WTC11 (cell line): ENCODE data around the gene EFNB3. TPM values are rescaled to one million over a fixed set of nuclear protein-coding genes. Genes with fewer than 3 reads are reported as not detected.

ENCODE experiments used
- ATAC-seq: fragments of 200-7000 bp; cut with Tn5 transposase; 2 replicates; pipeline ENCODE4 v1.10.0; 2021; ENCODE audit warnings: mild to moderate bottlenecking, moderate library complexity
- CTCF ChIA-PET: fragments of 300-600 bp; sonication (Branson Sonifier 250); formaldehyde crosslinking; loops from one replicate; lab custom pipeline; 2021; ENCODE audit warnings: antibody characterized with exemption; lab: Charles Lee
- POLR2A ChIA-PET: fragments of 350-600 bp; sonication (Branson Sonifier 250); formaldehyde crosslinking; loops from one replicate; lab custom pipeline; 2021; ENCODE audit warnings: antibody characterized with exemption; lab: Charles Lee
- DNase-seq: peaks from one replicate; pipeline ENCODE4 v3.0.0; 2021; ENCODE audit warnings: low spot score
- H3K27ac Mint-ChIP-seq: 2 replicates; pipeline ENCODE4 v1.8.0; 2021; ENCODE audit warnings: mixed read lengths
- H3K27me3 Mint-ChIP-seq: 2 replicates; pipeline ENCODE4 v1.8.0; 2021; ENCODE audit warnings: low read depth, mild to moderate bottlenecking, moderate library complexity, mixed read lengths
- H3K36me3 Mint-ChIP-seq: 2 replicates; pipeline ENCODE4 v1.8.0; 2021; ENCODE audit warnings: mixed read lengths
- H3K4me1 Mint-ChIP-seq: 2 replicates; pipeline ENCODE4 v1.8.0; 2022; ENCODE audit warnings: mixed read lengths
- H3K4me3 Mint-ChIP-seq: 2 replicates; pipeline ENCODE4 v1.8.0; 2021; ENCODE audit warnings: mild to moderate bottlenecking, moderate library complexity, mixed read lengths
- H3K9me3 Mint-ChIP-seq: 2 replicates; pipeline ENCODE4 v1.8.0; 2021; ENCODE audit warnings: mixed read lengths
- CREB1 ChIP-seq: sonication (generic); formaldehyde crosslinking; IDR thresholded peaks from 2 replicates; pipeline ENCODE4 v1.8.0; 2023; ENCODE audit warnings: mild to moderate bottlenecking, missing genetic modification reagents
- FOXK1 ChIP-seq: sonication (generic); formaldehyde crosslinking; IDR thresholded peaks from 2 replicates; pipeline ENCODE4 v1.8.0; 2022; ENCODE audit warnings: mild to moderate bottlenecking, moderate library complexity, missing genetic modification reagents
- GABPB1 ChIP-seq: sonication (generic); formaldehyde crosslinking; IDR thresholded peaks from 2 replicates; pipeline ENCODE4 v1.8.1; 2023; ENCODE audit warnings: mild to moderate bottlenecking, missing genetic modification reagents
- GTF2I ChIP-seq: fragments of 250-450 bp; sonication (Bioruptor Pico); conservative IDR thresholded peaks from 2 replicates; pipeline ENCODE4 v1.4.0; 2021; ENCODE audit warnings: mild to moderate bottlenecking
- JUN ChIP-seq: sonication (generic); formaldehyde crosslinking; IDR thresholded peaks from 2 replicates; pipeline ENCODE4 v1.8.0; 2023; ENCODE audit warnings: mild to moderate bottlenecking, missing genetic modification reagents
- NFATC4 ChIP-seq: fragments of 250-450 bp; sonication (Bioruptor Pico); IDR thresholded peaks from 2 replicates; pipeline ENCODE4 v1.9.0; 2021; ENCODE audit warnings: mild to moderate bottlenecking
- NFYB ChIP-seq: sonication (generic); formaldehyde crosslinking; conservative IDR thresholded peaks from 2 replicates; pipeline ENCODE4 v1.8.0; 2022; ENCODE audit warnings: low read depth, missing genetic modification reagents
- NR2C2 ChIP-seq: sonication (generic); formaldehyde crosslinking; IDR thresholded peaks from 2 replicates; pipeline ENCODE4 v1.8.0; 2022; ENCODE audit warnings: mild to moderate bottlenecking, missing genetic modification reagents
- RORB ChIP-seq: fragments of 250-450 bp; sonication (Bioruptor Pico); IDR thresholded peaks from 2 replicates; pipeline ENCODE4 v1.9.0; 2021; ENCODE audit warnings: mild to moderate bottlenecking
- TCF7 ChIP-seq: sonication (generic); formaldehyde crosslinking; IDR thresholded peaks from 2 replicates; pipeline ENCODE4 v1.8.0; 2022; ENCODE audit warnings: mild to moderate bottlenecking, low read depth, missing genetic modification reagents, moderate library complexity
- TEAD4 ChIP-seq: sonication (generic); formaldehyde crosslinking; IDR thresholded peaks from 2 replicates; pipeline ENCODE4 v1.8.0; 2022; ENCODE audit warnings: mild to moderate bottlenecking, missing genetic modification reagents
- TP53 ChIP-seq: sonication (generic); formaldehyde crosslinking; IDR thresholded peaks from 2 replicates; pipeline ENCODE4 v1.8.1; 2023; ENCODE audit warnings: mild to moderate bottlenecking, missing genetic modification reagents
- ZNF138 ChIP-seq: sonication (generic); formaldehyde crosslinking; conservative IDR thresholded peaks from 2 replicates; pipeline ENCODE4 v1.8.1; 2022; ENCODE audit warnings: mild to moderate bottlenecking, moderate library complexity, missing genetic modification reagents
- ZNF219 ChIP-seq: sonication (generic); formaldehyde crosslinking; IDR thresholded peaks from 2 replicates; pipeline ENCODE4 v1.8.0; 2023; ENCODE audit warnings: missing genetic modification reagents, mild to moderate bottlenecking, borderline replicate concordance
- ZNF263 ChIP-seq: sonication (generic); formaldehyde crosslinking; IDR thresholded peaks from 2 replicates; pipeline ENCODE4 v1.8.1; 2022; ENCODE audit warnings: low read depth, mild to moderate bottlenecking, moderate library complexity, missing genetic modification reagents
- ZNF317 ChIP-seq: sonication (generic); formaldehyde crosslinking; IDR thresholded peaks from 2 replicates; pipeline ENCODE4 v1.8.1; 2023; ENCODE audit warnings: low read depth, mild to moderate bottlenecking, moderate library complexity, missing genetic modification reagents, borderline replicate concordance
- ZNF423 ChIP-seq: fragments of 250-450 bp; sonication (Bioruptor Pico); IDR thresholded peaks from 2 replicates; pipeline ENCODE4 v2.1.2; 2022; ENCODE audit warnings: mild to moderate bottlenecking, moderate library complexity
- total RNA-seq: library from RNA; stranded (reverse); gene quantifications from 3 replicates; pipeline ENCODE4 v1.2.3, GENCODE V29; 2021
- TF ChIP-seq, protein P1 (sequence below): fragments of 250-450 bp; sonication (Bioruptor Pico); IDR thresholded peaks from 2 replicates; pipeline ENCODE4 v1.9.0; 2021; ENCODE audit warnings: mild to moderate bottlenecking
- TF ChIP-seq, protein P2 (sequence below): sonication (generic); formaldehyde crosslinking; IDR thresholded peaks from 2 replicates; pipeline ENCODE4 v1.8.0; 2023; ENCODE audit warnings: missing genetic modification reagents
- TF ChIP-seq, protein P3 (sequence below): sonication (generic); formaldehyde crosslinking; IDR thresholded peaks from 2 replicates; pipeline ENCODE4 v1.8.0; 2022; ENCODE audit warnings: mild to moderate bottlenecking, missing genetic modification reagents
- TF ChIP-seq, protein P4 (sequence below): sonication (generic); formaldehyde crosslinking; IDR thresholded peaks from 2 replicates; pipeline ENCODE4 v1.8.1; 2023; ENCODE audit warnings: mild to moderate bottlenecking, missing genetic modification reagents
- TF ChIP-seq, protein P5 (sequence below): sonication (generic); formaldehyde crosslinking; IDR thresholded peaks from 2 replicates; pipeline ENCODE4 v1.8.1; 2022; ENCODE audit warnings: missing genetic modification reagents, borderline replicate concordance
- TF ChIP-seq, protein P6 (sequence below): sonication (generic); formaldehyde crosslinking; IDR thresholded peaks from 2 replicates; pipeline ENCODE4 v1.8.0; 2022; ENCODE audit warnings: mild to moderate bottlenecking, missing genetic modification reagents

EFNB3 gene
- total RNA-seq, 1 experiment from 2014 or later: 14.7 TPM

DNA sequence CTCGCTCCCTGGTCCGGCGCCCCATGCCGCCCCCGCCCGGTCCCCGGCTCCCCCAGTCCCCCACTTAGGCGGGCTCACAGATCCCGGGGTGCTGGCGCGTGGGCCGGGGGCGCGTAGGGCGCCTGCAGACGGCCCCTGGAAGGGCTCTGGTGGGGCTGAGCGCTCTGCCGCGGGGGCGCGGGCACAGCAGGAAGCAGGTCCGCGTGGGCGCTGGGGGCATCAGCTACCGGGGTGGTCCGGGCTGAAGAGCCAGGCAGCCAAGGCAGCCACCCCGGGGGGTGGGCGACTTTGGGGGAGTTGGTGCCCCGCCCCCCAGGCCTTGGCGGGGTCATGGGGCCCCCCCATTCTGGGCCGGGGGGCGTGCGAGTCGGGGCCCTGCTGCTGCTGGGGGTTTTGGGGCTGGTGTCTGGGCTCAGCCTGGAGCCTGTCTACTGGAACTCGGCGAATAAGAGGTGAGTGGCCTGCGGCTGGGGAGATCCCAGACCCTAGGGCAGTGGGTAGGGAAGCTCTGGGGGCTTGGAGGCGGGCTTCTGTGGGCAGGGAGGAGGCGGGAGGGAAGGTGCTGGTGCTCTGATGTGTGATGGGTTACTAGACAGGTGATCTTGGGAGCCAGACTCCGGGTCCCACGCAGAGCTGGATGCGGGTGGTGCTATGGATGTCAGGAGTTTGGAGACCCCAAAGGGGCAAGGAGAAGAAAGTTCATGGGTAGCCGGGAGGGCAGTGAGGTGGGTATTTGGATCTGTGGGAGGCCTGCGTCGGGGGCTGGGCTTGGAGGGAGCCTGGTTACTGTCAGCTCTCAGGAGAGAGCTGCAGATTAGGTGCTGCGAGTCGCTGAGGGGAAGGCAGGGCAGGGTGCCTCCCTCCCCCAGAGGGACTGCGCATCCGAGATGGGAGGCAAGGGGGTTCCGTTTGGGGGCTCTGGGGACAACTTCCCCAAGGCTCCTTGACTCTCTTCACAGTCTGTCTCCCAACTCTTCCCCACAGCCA is 560 bp downstream of the EFNB3 start (continued):
- TF ChIP-seq, protein P1, sequence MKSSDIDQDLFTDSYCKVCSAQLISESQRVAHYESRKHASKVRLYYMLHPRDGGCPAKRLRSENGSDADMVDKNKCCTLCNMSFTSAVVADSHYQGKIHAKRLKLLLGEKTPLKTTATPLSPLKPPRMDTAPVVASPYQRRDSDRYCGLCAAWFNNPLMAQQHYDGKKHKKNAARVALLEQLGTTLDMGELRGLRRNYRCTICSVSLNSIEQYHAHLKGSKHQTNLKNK: no peak
- TF ChIP-seq NR2C2 (CRISPR knock-in tag): no peak
- TF ChIP-seq NFYB (CRISPR knock-in tag): no peak
- TF ChIP-seq ZNF423 (CRISPR knock-in tag): no peak; the same call in 1 of the 2 replicates
- TF ChIP-seq TEAD4 (CRISPR knock-in tag): no peak
- TF ChIP-seq, protein P2, sequence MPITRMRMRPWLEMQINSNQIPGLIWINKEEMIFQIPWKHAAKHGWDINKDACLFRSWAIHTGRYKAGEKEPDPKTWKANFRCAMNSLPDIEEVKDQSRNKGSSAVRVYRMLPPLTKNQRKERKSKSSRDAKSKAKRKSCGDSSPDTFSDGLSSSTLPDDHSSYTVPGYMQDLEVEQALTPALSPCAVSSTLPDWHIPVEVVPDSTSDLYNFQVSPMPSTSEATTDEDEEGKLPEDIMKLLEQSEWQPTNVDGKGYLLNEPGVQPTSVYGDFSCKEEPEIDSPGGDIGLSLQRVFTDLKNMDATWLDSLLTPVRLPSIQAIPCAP (CRISPR knock-in tag): no peak
- TF ChIP-seq, protein P3, sequence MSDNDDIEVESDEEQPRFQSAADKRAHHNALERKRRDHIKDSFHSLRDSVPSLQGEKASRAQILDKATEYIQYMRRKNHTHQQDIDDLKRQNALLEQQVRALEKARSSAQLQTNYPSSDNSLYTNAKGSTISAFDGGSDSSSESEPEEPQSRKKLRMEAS (CRISPR knock-in tag): no peak
- TF ChIP-seq ZNF219 (CRISPR knock-in tag): no peak
- no peak for TF ChIP-seq ZNF138 (CRISPR knock-in tag)

DNA sequence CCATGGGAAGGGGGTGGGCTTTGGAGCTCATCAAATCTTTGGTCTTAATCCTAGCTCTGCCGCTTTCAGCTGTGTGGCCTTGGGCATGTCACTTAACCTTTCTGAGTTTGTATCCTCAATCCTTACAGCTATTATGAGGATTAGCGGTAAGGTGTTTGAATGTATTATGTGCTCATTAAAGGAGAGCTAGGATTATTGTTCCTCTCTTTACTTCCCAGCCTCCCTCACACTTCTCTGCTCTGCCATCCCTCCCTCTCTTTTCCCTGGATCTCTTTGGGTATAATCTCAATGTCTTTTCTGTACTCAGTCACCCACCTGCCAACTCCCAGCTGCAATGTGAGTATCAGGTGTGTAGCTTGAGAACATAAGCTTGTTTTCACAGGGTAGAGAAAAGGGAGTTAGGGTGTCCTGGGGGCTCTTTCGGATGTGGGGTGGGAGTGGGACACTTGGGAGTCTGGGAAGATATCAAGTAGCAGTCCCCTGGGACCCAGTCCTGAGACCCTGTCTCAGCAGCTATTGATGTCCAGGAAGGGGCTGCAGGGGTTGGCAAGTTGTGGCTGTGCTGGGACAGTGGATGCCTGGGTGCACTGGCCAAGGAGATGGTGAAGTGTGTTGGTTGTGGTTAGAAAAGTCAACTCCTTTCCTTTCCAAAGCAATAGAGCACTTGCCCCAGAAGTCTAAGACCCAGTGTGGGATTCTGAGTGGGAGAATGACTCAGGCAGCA is 1.8 kb downstream of the EFNB3 start:
- CTCF ChIA-PET: interaction anchor here (0.5 to 6.1 kb wide), 7 partner anchors 10 to 130 kb away, joined by 3 to 72 read pairs (median 5); partner anchors contain the start of genes DNAH2, SHBG, SOX15 and TP53
- H3K9me3 Mint-ChIP-seq: no peaks in the 10 kb centered on the region
- H3K27ac Mint-ChIP-seq: no peak overlapping the region

More for the DNA sequence above, 1.8 kb downstream of the EFNB3 start:
- TF ChIP-seq, protein P4, sequence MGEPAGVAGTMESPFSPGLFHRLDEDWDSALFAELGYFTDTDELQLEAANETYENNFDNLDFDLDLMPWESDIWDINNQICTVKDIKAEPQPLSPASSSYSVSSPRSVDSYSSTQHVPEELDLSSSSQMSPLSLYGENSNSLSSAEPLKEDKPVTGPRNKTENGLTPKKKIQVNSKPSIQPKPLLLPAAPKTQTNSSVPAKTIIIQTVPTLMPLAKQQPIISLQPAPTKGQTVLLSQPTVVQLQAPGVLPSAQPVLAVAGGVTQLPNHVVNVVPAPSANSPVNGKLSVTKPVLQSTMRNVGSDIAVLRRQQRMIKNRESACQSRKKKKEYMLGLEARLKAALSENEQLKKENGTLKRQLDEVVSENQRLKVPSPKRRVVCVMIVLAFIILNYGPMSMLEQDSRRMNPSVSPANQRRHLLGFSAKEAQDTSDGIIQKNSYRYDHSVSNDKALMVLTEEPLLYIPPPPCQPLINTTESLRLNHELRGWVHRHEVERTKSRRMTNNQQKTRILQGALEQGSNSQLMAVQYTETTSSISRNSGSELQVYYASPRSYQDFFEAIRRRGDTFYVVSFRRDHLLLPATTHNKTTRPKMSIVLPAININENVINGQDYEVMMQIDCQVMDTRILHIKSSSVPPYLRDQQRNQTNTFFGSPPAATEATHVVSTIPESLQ: no peak
- no peak for TF ChIP-seq GABPB1 (CRISPR knock-in tag)
- TF ChIP-seq ZNF138 (CRISPR knock-in tag): no peak
- TF ChIP-seq TCF7: no peak
- no peak for TF ChIP-seq ZNF317 (CRISPR knock-in tag)
- TF ChIP-seq, protein P5, sequence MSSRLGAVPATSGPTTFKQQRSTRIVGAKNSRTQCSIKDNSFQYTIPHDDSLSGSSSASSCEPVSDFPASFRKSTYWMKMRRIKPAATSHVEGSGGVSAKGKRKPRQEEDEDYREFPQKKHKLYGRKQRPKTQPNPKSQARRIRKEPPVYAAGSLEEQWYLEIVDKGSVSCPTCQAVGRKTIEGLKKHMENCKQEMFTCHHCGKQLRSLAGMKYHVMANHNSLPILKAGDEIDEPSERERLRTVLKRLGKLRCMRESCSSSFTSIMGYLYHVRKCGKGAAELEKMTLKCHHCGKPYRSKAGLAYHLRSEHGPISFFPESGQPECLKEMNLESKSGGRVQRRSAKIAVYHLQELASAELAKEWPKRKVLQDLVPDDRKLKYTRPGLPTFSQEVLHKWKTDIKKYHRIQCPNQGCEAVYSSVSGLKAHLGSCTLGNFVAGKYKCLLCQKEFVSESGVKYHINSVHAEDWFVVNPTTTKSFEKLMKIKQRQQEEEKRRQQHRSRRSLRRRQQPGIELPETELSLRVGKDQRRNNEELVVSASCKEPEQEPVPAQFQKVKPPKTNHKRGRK (CRISPR knock-in tag): no peak
- TF ChIP-seq NFATC4: no peak
- TF ChIP-seq CREB1 (CRISPR knock-in tag): no peak
- TF ChIP-seq, protein P6, sequence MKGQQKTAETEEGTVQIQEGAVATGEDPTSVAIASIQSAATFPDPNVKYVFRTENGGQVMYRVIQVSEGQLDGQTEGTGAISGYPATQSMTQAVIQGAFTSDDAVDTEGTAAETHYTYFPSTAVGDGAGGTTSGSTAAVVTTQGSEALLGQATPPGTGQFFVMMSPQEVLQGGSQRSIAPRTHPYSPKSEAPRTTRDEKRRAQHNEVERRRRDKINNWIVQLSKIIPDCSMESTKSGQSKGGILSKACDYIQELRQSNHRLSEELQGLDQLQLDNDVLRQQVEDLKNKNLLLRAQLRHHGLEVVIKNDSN (CRISPR knock-in tag): no peak
- TF ChIP-seq JUN (CRISPR knock-in tag): no peak
- no peak for TF ChIP-seq FOXK1
- TF ChIP-seq TP53 (CRISPR knock-in tag): no peak
- TF ChIP-seq RORB (CRISPR knock-in tag): no peak
- TF ChIP-seq GTF2I (CRISPR knock-in tag): no peak
- TF ChIP-seq ZNF263 (CRISPR knock-in tag): no peak
- POLR2A ChIA-PET: interaction anchor here (1.5 kb wide), 1 partner anchor 129 kb away, joined by 4 read pairs; no protein-coding TSS in a partner anchor
- ATAC-seq (no peak), DNase-seq (no peak)
- H3K27me3 Mint-ChIP-seq: peaks cover 15% of the 10 kb centered on the region
- peak overlapping the region; percentile 86 for H3K4me3 Mint-ChIP-seq
- H3K4me1 Mint-ChIP-seq: peaks cover 44% of the 10 kb centered on the region
- H3K36me3 Mint-ChIP-seq: 0 out of 2 replicates have a peak, but pooled peaks cover 2% of the 10 kb centered on the region
